Body of pancreas (tissue), 4 donors: Measurements from ENCODE around the gene ROBO2.

ENCODE experiments used
- CTCF ChIP-seq, 7 experiments: fragments of 450-650 bp in 4 of 7; fragments of 200-600 bp in 3 of 7; sonication (generic) in 3 of 7; IDR thresholded peaks; one replicate each; pipeline ENCODE4 v1.5.1; 2016 to 2019; ENCODE audit warnings: antibody characterized with exemption in 7 of 7
- POLR2A ChIP-seq, 3 donors: fragments of 450-650 bp; IDR thresholded peaks; one replicate each; pipeline ENCODE4 v1.6.1; 2016; ENCODE audit warnings: antibody characterized with exemption in 3 of 3, mild to moderate bottlenecking in 2 of 3

DNA sequence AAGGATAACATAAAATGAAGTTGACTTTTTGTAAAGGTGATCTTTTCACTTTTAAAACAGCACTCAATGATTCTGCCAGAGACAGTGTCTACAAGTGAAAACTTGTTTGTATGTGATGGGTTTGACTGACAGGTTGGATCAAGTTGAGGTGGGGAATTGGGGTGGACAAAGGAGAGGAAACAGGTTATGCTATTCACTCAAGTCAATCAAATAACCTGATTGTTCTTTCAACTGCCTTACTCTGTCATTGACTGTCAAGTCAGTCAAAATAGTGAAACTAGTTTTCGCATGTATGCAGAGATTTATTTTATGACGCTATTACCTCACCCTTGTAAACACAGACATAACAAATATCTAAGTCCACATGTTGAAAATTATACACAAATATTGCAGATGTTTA, 187.7 kb downstream of the ROBO2 start:
- TF ChIP-seq CTCF (IDR thresholded peaks at IDR 0.05) (no peak), POLR2A (IDR thresholded peaks at IDR 0.05) (no peak)
